Mesendoderm (in vitro differentiated cells): ENCODE measurements around the gene IGLL1.
"Not testable (repeated sequence)": the region's sequence is repeated elsewhere in the genome, so short reads cannot be mapped to it uniquely, and the experiment has no call there.

Experiments
- DNase-seq: peaks from one replicate; pipeline ENCODE4 v3.0.0; 2013
- H2AK5ac ChIP-seq: 2 replicates; pipeline ENCODE4 v1.6.1; 2013; ENCODE audit warnings: low read length, inconsistent platforms
- H2BK120ac ChIP-seq: 2 replicates; pipeline ENCODE4 v1.6.1; 2013; ENCODE audit warnings: low read depth, mild to moderate bottlenecking, low read length, moderate library complexity, mixed read lengths
- H2BK15ac ChIP-seq: replicated peaks from 2 replicates; pipeline ENCODE4 v1.6.1; 2013; ENCODE audit warnings: low read depth, mild to moderate bottlenecking, moderate library complexity
- H2BK5ac ChIP-seq: 2 replicates; pipeline ENCODE4 v1.6.1; 2013; ENCODE audit warnings: low read length, inconsistent platforms
- H3K18ac ChIP-seq: 2 replicates; pipeline ENCODE4 v1.6.1; 2013; ENCODE audit warnings: mild to moderate bottlenecking, low read length, mixed read lengths
- H3K23ac ChIP-seq: one replicate; pipeline ENCODE4 v1.6.1; 2013; ENCODE audit warnings: low read length
- H3K27ac ChIP-seq: 2 replicates; pipeline ENCODE4 v1.5.1; 2013; ENCODE audit warnings: low read depth, mild to moderate bottlenecking, inconsistent platforms, low read length, moderate library complexity
- H3K27me3 ChIP-seq: 2 replicates; pipeline ENCODE4 v1.6.1; 2013; ENCODE audit warnings: low read length, control low read depth, mild to moderate bottlenecking, inconsistent platforms; ENCODE audit not compliant: insufficient read depth, poor library complexity
- H3K36me3 ChIP-seq: 2 replicates; pipeline ENCODE4 v1.6.1; 2013; ENCODE audit warnings: low read length, inconsistent platforms; ENCODE audit not compliant: control insufficient read depth, insufficient read depth
- H3K4ac ChIP-seq: one replicate; pipeline ENCODE4 v1.6.1; 2013; ENCODE audit warnings: low read depth, mild to moderate bottlenecking, low read length, moderate library complexity
- H3K4me1 ChIP-seq: 2 replicates; pipeline ENCODE4 v1.6.1; 2013; ENCODE audit warnings: low read depth, low read length, inconsistent platforms; ENCODE audit not compliant: control insufficient read depth
- H3K4me2 ChIP-seq: 2 replicates; pipeline ENCODE4 v1.6.1; 2013; ENCODE audit warnings: low read length
- H3K4me3 ChIP-seq: 2 replicates; pipeline ENCODE4 v1.5.1; 2013; ENCODE audit warnings: mild to moderate bottlenecking, low read length
- H3K56ac ChIP-seq: one replicate; pipeline ENCODE4 v1.6.1; 2013; ENCODE audit warnings: low read length
- H3K79me1 ChIP-seq: 2 replicates; pipeline ENCODE4 v1.6.1; 2013; ENCODE audit warnings: low read length, inconsistent platforms
- H3K79me2 ChIP-seq: 2 replicates; pipeline ENCODE4 v1.6.1; 2013; ENCODE audit warnings: mild to moderate bottlenecking, low read length; ENCODE audit not compliant: control insufficient read depth, insufficient read depth
- H3K9ac ChIP-seq: 2 replicates; pipeline ENCODE4 v1.6.1; 2013; ENCODE audit warnings: low read length, inconsistent platforms
- H4K5ac ChIP-seq: one replicate; pipeline ENCODE4 v1.6.1; 2013; ENCODE audit warnings: low read length
- H4K8ac ChIP-seq: one replicate; pipeline ENCODE4 v1.6.1; 2013; ENCODE audit warnings: low read depth, mild to moderate bottlenecking, control low read depth, low read length, moderate library complexity
- WGBS: extraction: QIAGEN DNeasy Blood & Tissue Kit; methylation state at CpG from one replicate; pipeline ENCODE4 v1.1.7; 2013; ENCODE audit warnings: low lambda C conversion rate, missing lambda C conversion rate; ENCODE audit not compliant: insufficient coverage; ENCODE audit errors: extremely low coverage; 5-methylcytosine and 5-hydroxymethylcytosine counted together

IGLL1 gene

DNA sequence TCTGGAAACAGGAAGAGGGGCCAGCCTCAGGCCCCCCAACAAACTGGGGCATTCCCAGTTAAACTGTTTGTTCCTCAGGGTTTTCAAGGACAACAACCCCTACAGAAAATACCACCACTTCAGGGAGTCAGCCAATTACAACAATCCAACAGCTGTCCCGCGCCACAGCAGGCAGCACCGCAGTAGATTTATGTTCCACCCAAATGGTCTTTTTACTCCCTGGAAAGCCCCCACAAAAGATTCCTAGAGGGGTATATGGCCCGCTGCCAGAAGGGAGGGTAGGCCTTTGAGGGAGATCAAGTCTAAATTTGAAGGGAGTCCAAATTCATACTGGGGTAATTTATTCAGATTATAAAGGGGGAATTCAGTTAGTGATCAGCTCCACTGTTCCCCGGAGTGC, 39.3 kb downstream of the IGLL1 start:
- no CpG with 5 or more reads among the region's 5 CpGs for WGBS
- H3K23ac ChIP-seq, H2BK120ac ChIP-seq, H4K8ac ChIP-seq, H4K5ac ChIP-seq, H2AK5ac ChIP-seq, H2BK5ac ChIP-seq, H3K18ac ChIP-seq, H3K9ac ChIP-seq, H3K27ac ChIP-seq, H3K4ac ChIP-seq, H3K36me3 ChIP-seq, DNase-seq, H3K79me2 ChIP-seq, H3K4me3 ChIP-seq, H3K56ac ChIP-seq, H2BK15ac ChIP-seq, H3K79me1 ChIP-seq, H3K27me3 ChIP-seq, H3K4me1 ChIP-seq, H3K4me2 ChIP-seq: not testable (repeated sequence)

DNA sequence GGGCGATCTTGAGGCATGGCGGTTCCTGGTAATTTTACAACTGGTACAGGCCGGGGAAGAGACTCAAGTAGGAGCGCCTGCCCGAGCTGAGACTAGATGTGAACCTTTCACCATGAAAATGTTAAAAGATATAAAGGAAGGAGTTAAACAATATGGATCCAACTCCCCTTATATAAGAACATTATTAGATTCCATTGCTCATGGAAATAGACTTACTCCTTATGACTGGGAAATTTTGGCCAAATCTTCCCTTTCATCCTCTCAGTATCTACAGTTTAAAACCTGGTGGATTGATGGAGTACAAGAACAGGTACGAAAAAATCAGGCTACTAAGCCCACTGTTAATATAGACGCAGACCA, 40.3 kb downstream of the IGLL1 start:
- WGBS: no CpG with 5 or more reads among the region's 7 CpGs
- not testable (repeated sequence) for DNase-seq, H3K56ac ChIP-seq

DNA sequence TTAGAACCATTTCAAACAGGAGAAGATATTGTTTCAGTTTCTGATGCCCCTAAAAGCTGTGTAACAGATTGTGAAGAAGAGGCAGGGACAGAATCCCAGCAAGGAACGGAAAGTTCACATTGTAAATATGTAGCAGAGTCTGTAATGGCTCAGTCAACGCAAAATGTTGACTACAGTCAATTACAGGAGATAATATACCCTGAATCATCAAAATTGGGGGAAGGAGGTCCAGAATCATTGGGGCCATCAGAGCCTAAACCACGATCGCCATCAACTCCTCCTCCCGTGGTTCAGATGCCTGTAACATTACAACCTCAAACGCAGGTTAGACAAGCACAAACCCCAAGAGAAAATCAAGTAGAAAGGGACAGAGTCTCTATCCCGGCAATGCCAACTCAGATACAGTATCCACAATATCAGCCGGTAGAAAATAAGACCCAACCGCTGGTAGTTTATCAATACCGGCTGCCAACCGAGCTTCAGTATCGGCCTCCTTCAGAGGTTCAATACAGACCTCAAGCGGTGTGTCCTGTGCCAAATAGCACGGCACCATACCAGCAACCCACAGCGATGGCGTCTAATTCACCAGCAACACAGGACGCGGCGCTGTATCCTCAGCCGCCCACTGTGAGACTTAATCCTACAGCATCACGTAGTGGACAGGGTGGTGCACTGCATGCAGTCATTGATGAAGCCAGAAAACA, 40.8 kb downstream of the IGLL1 start:
- Histone ChIP-seq H3K4me1 (peaks cover 13% of the 10 kb centered on the region), H3K4me3 (no peak overlapping the region), H3K79me2 (peaks cover 4% of the 10 kb centered on the region), H2BK15ac (no peak overlapping the region), H4K5ac (no peak overlapping the region), H2BK120ac (peak overlapping the region; percentile 88), H3K23ac (no peak overlapping the region), H3K79me1 (no peaks in the 10 kb centered on the region), H3K27me3 (no peaks in the 10 kb centered on the region), H3K56ac (peak overlapping the region; percentile 79), H4K8ac (no peak overlapping the region), H3K4me2 (no peak overlapping the region), H3K9ac (peak overlapping the region; percentile 52), H3K27ac (peak overlapping the region; percentile 57), H3K4ac (peak overlapping the region; percentile 95), H3K36me3 (no peaks in the 10 kb centered on the region), H2BK5ac (peak overlapping the region; percentile 52), H3K18ac (peak overlapping the region; percentile 39), H2AK5ac (no peak overlapping the region)
- peak; percentile 93 for DNase-seq
- no CpG with 5 or more reads among the region's 21 CpGs for WGBS

More for the DNA sequence above, 40.3 kb downstream of the IGLL1 start:
- not testable (repeated sequence) for H3K79me1 ChIP-seq, H3K27me3 ChIP-seq, H2AK5ac ChIP-seq, H2BK5ac ChIP-seq, H3K79me2 ChIP-seq, H2BK120ac ChIP-seq, H3K27ac ChIP-seq, H3K4me3 ChIP-seq, H3K18ac ChIP-seq, H3K4me2 ChIP-seq, H3K4me1 ChIP-seq, H4K8ac ChIP-seq, H3K9ac ChIP-seq, H3K4ac ChIP-seq, H3K36me3 ChIP-seq, H4K5ac ChIP-seq, H2BK15ac ChIP-seq, H3K23ac ChIP-seq

DNA sequence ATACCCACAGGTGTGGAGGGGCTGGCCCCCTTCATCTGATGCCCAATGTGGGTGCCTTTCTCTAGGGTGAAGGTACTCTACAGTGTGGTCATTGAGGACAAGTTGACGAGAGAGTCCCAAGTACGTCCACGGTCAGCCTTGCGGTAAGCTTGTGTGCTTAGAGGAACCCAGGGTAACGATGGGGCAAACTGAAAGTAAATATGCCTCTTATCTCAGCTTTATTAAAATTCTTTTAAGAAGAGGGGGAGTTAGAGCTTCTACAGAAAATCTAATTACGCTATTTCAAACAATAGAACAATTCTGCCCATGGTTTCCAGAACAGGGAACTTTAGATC, 41.4 kb downstream of the IGLL1 start:
- Histone ChIP-seq H3K56ac (peak overlapping the region; percentile 84), H3K9ac (peak overlapping the region; percentile 70), H3K4ac (peak overlapping the region; percentile 90), H2BK5ac (peak overlapping the region; percentile 79), H3K18ac (peak overlapping the region; percentile 81), H3K4me1 (peaks cover 14% of the 10 kb centered on the region), H3K27ac (peak overlapping the region; percentile 93), H2BK120ac (peak overlapping the region; percentile 91), H3K4me2 (peak overlapping the region; percentile 7)
- not testable (repeated sequence) for H3K27me3 ChIP-seq, DNase-seq, H2BK15ac ChIP-seq, H2AK5ac ChIP-seq, H3K79me1 ChIP-seq, H3K79me2 ChIP-seq, H4K5ac ChIP-seq, H3K23ac ChIP-seq, H4K8ac ChIP-seq, H3K4me3 ChIP-seq, H3K36me3 ChIP-seq
- WGBS: no CpG with 5 or more reads among the region's 6 CpGs

DNA sequence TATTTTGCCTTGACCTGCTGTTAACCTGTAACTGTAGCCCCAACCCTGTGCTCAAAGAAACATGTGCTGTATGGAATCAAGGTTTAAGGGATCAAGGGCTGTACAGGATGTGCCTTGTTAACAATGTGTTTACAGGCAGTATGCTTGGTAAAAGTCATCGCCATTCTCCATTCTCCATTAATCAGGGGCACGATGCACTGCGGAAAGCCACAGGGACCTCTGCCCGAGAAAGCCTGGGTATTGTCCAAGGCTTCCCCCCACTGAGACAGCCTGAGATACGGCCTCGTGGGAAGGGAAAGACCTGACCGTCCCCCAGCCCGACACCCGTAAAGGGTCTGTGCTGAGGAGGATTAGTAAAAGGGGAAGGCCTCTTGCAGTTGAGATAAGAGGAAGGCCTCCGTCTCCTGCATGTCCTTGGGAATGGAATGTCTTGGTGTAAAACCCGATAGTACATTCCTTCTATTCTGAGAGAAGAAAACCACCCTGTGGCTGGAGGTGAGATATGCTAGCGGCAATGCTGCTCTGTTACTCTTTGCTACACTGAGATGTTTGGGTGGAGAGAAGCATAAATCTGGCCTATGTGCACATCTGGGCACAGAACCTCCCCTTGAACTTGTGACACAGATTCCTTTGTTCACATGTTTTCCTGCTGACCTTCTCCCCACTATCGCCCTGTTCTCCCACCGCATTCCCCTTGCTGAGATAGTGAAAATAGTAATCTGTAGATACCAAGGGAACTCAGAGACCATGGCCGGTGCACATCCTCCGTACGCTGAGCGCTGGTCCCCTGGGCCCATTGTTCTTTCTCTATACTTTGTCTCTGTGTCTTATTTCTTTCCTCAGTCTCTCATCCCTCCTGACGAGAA, 42.0 kb downstream of the IGLL1 start:
- not testable (repeated sequence) for H3K79me1 ChIP-seq, H2BK15ac ChIP-seq, H3K23ac ChIP-seq, H2AK5ac ChIP-seq, H4K5ac ChIP-seq, H3K36me3 ChIP-seq, H3K27me3 ChIP-seq, H3K4me3 ChIP-seq, H3K79me2 ChIP-seq
- H3K18ac ChIP-seq: peak overlapping the region; percentile 96
- peak overlapping the region; percentile 90 for H3K4ac ChIP-seq
- DNase-seq: peak; percentile 96
- H2BK5ac ChIP-seq: peak overlapping the region; percentile 79
- H3K9ac ChIP-seq: peak overlapping the region; percentile 70
- peak overlapping the region; percentile 93 for H3K27ac ChIP-seq
- WGBS: no CpG with 5 or more reads among the region's 19 CpGs
- H3K4me1 ChIP-seq: peaks cover 17% of the 10 kb centered on the region
- H3K4me2 ChIP-seq: peak overlapping the region; percentile 7
- peak overlapping the region; percentile 82 for H4K8ac ChIP-seq
- peak overlapping the region; percentile 98 for H2BK120ac ChIP-seq
- H3K56ac ChIP-seq: peak overlapping the region; percentile 84
